ENCODE data around the gene EEA1. TPM values are rescaled to one million over a fixed set of nuclear protein-coding genes. Genes with fewer than 3 reads are reported as not detected.

Gene EEA1
- polyA plus RNA-seq, 2 of the 4 experiments (the other 2 are of a cell fraction), result 6.6 to 8.1 TPM

- CTCF ChIA-PET, result no interaction called here
- no peak for TF ChIP-seq CEBPB (IDR thresholded peaks at IDR 0.05)
- no peak for TF ChIP-seq POLR2A (IDR thresholded peaks at IDR 0.05; ENCODE audit: low read length)
- no peak for TF ChIP-seq NPAS2 (CRISPR knock-in tag; IDR thresholded peaks at IDR 0.05; ENCODE audit: borderline replicate concordance)
- no peak for TF ChIP-seq RAD21 (conservative IDR thresholded peaks at IDR 0.05 in 1 of 2, IDR thresholded peaks at IDR 0.05 in 1 of 2)
- no peak for TF ChIP-seq ELK1 (IDR thresholded peaks at IDR 0.05; ENCODE audit: low read depth, low read length)
- TF ChIP-seq SREBF2 (IDR thresholded peaks at IDR 0.05), result no peak
- TF ChIP-seq RARB (CRISPR knock-in tag; IDR thresholded peaks at IDR 0.05), result no peak
- no peak for TF ChIP-seq HES2 (IDR thresholded peaks at IDR 0.05)
- no peak for TF ChIP-seq CTCF (IDR thresholded peaks at IDR 0.05)
- DNase-seq (ENCODE audit: low read depth in 1 of 2, low spot score in 1 of 2), result no peak
- WGBS (ENCODE audit: missing lambda C conversion rate), result 93% methylated on average over 1 of the region's 1 CpG
- Histone ChIP-seq H3K4me2 (no peak overlapping the region), H3K27ac (no peak overlapping the region), H3K4me1 (no peaks in the 10 kb centered on the region), H3K4me3 (no peak overlapping the region), H3K9me3 (no peaks in the 10 kb centered on the region)
- no peak for ATAC-seq
- POLR2A ChIA-PET, result no interaction called here
- no peak for FAIRE-seq
These were observed 125.2 kb downstream of the EEA1 start for GRCh38 chr12:92803903-92804302.

- ATAC-seq, result no peak
- no peak for FAIRE-seq
- CTCF ChIA-PET, result interaction anchor here (0.9 to 2.3 kb wide), 3 partner anchors 18 to 594 kb away, joined by 3 to 6 read pairs (median 3); no protein-coding TSS in a partner anchor
These were observed 126.2 kb downstream of the EEA1 start for GRCh38 chr12:92802906-92803305.

More at GRCh38 chr12:92802906-92803305, 126.2 kb downstream of the EEA1 start:
- TF ChIP-seq ZC3H11A (IDR thresholded peaks at IDR 0.05) (no peak), HOXB13 (CRISPR knock-in tag; IDR thresholded peaks at IDR 0.05; ENCODE audit: low read depth) (no peak), HEYL (CRISPR knock-in tag; IDR thresholded peaks at IDR 0.05) (no peak), CHD2 (IDR thresholded peaks at IDR 0.05; ENCODE audit: low read length, partially characterized antibody) (no peak), POLR2AphosphoS2 (conservative IDR thresholded peaks at IDR 0.05; ENCODE audit: low read length) (no peak), ZSCAN20 (CRISPR knock-in tag; IDR thresholded peaks at IDR 0.05) (no peak), SMC3 (IDR thresholded peaks at IDR 0.05) (no peak), CTCF (IDR thresholded peaks at IDR 0.05) (no peak), RFX5 (IDR thresholded peaks at IDR 0.05) (no peak), FOXS1 (CRISPR knock-in tag; IDR thresholded peaks at IDR 0.05) (no peak), POLR2A (IDR thresholded peaks at IDR 0.05; ENCODE audit: low read length) (no peak), PHF8 (IDR thresholded peaks at IDR 0.05; ENCODE audit: borderline replicate concordance, low read depth) (no peak), E2F6 (IDR thresholded peaks at IDR 0.05; ENCODE audit: borderline replicate concordance, low read depth) (no peak), ZFP36 (IDR thresholded peaks at IDR 0.05; ENCODE audit: borderline replicate concordance, partially characterized antibody) (no peak)
- H3K9me3 ChIP-seq, result no peaks in the 10 kb centered on the region
- WGBS (ENCODE audit: missing lambda C conversion rate), result 74% methylated on average over 3 of the region's 3 CpGs
- H3K4me3 ChIP-seq, result no peak overlapping the region
- no peak overlapping the region for H3K27ac ChIP-seq
- DNase-seq (ENCODE audit: low read depth in 1 of 2, low spot score in 1 of 2), result no peak
- H3K4me2 ChIP-seq, result no peak overlapping the region
- no peaks in the 10 kb centered on the region for H3K4me1 ChIP-seq
- POLR2A ChIA-PET, result no interaction called here

Measured in A549 (cell line).